Loucy (cell line): ENCODE results near the gene PLEK.

ENCODE experiments used
- CTCF ChIP-seq: fragments of 200-600 bp; sonication (generic); conservative IDR thresholded peaks from 2 replicates; pipeline ENCODE4 v1.5.1; 2014; ENCODE audit warnings: mild to moderate bottlenecking, antibody characterized with exemption, low read length
- EZH2phosphoT487 ChIP-seq: fragments of 200-600 bp; IDR thresholded peaks from 2 replicates; pipeline ENCODE4 v1.6.1; 2018; ENCODE audit warnings: antibody characterized with exemption, mild to moderate bottlenecking, moderate library complexity, borderline replicate concordance

DNA sequence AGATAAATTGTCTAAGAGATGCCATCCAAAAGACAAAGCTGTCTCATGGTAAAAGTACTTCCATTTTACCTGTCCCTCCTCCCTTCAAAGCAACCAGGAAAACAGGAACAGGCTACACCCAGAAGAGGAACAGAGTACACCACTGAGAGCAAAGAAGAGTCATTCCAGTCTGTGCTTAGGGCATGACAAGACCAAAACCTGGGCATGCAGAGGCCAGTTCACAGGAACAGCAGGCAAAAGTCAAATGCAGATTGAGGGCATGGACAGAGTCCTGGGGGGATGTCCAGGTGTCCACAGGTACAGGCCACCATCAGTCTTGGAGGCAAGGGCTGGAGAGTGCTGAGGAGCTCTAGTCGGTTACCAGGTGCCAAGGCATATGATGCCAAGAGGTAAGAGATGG lies 23.7 kb downstream of the PLEK start:
- TF ChIP-seq CTCF (no peak), EZH2phosphoT487 (no peak)
